Ovary (tissue), 9 donors: Measurements from ENCODE around the gene ZMYND10. TPM values are rescaled to one million over a fixed set of nuclear protein-coding genes. Genes with fewer than 3 reads are reported as not detected.

Experiments
- DNase-seq, 5 donors: peaks; one replicate each; pipeline ENCODE4 v3.0.0-alpha.2; 2019 to 2020
- H3K27ac ChIP-seq, 2 donors: fragments of 200-600 bp; one replicate each; pipeline versions ENCODE4 v1.5.1 to v1.8.0; 2019 to 2022
- H3K27me3 ChIP-seq: fragments of 200-600 bp; one replicate; pipeline ENCODE4 v1.8.0; 2022
- H3K36me3 ChIP-seq: fragments of 200-600 bp; sonication (generic); one replicate; pipeline ENCODE4 v1.5.1; 2019
- H3K4me1 ChIP-seq: one replicate; pipeline ENCODE4 v1.8.1; 2013; ENCODE audit warnings: mild to moderate bottlenecking, moderate library complexity; ENCODE audit not compliant: insufficient read depth
- H3K4me3 ChIP-seq: fragments of 200-600 bp; sonication (generic); one replicate; pipeline ENCODE4 v1.5.1; 2017
- H3K9me3 ChIP-seq, 2 donors: fragments of 200-600 bp in 1 of 2; sonication (generic) in 1 of 2; one replicate each; pipeline versions ENCODE4 v1.5.1 to v1.8.1; 2013 to 2019; ENCODE audit warnings: mild to moderate bottlenecking in 1 of 2, moderate library complexity in 1 of 2
- CTCF ChIP-seq, 3 donors: fragments of 450-650 bp in 2 of 3; fragments of 200-600 bp in 1 of 3; IDR thresholded peaks; one replicate each; pipeline versions ENCODE4 v1.5.1 to v1.8.0; 2016 to 2022; ENCODE audit warnings: antibody characterized with exemption in 3 of 3, mild to moderate bottlenecking in 1 of 3
- EP300 ChIP-seq: sonication (generic); formaldehyde crosslinking; IDR thresholded peaks from one replicate; pipeline ENCODE4 v1.6.1; 2017; ENCODE audit warnings: antibody characterized with exemption
- POLR2A ChIP-seq: fragments of 450-650 bp; IDR thresholded peaks from one replicate; pipeline ENCODE4 v1.6.1; 2017; ENCODE audit warnings: antibody characterized with exemption, mild to moderate bottlenecking, moderate library complexity
- WGBS, 3 donors: extraction: QIAGEN DNeasy Blood & Tissue Kit in 1 of 3; methylation state at CpG; one replicate each; pipeline versions ENCODE4 v1.1.5 to v1.1.7; 2013 to 2017; 5-methylcytosine and 5-hydroxymethylcytosine counted together
- intact Hi-C, 4 donors: fragments of 100-400 bp; cut with DNase I; formaldehyde crosslinking; loops; one replicate each; pipeline versions ENCODE4 v1.11.0 to v1.15.1; 2022 to 2023
- polyA plus RNA-seq, 2 donors: library from polyadenylated mRNA; stranded (reverse); fragments of 200-250 nt in 1 of 2; fragments of 350-450 nt in 1 of 2; fragmentation: Illumina TruSeq in 1 of 2; extraction: RNeasy Lipid Tissue Mini Kit (QIAGEN cat#74804) in 1 of 2; gene quantifications; one replicate each; pipeline ENCODE4 v1.2.3, GENCODE V29; 2013 to 2014
- total RNA-seq, 7 donors: library from RNA; depleted of rRNA in 2 of 7; stranded (reverse); fragments of >200 nt in 2 of 7; fragmentation: NEBNext Ultra II Directional in 3 of 7; extraction: Animal tissue kit (Norgen Biotek cat#: 25700) in 3 of 7; gene quantifications; one replicate each; pipeline versions ENCODE4 v1.1.0 to v1.2.4, GENCODE V29; 2016 to 2023
- donor health status: DM: no; HTN: no; CAD: no; lungs with moderate emphysema.
- donor health status: DM: no; HTN: no; CAD: no.
- donor health status: Bipolar disorder and iron deficiency.
- donor health status: DM: yes; HTN: yes; CAD: no.
- donor health status: DM: no; HTN: no; CAD: no.
- donor health status: DM: yes; HTN: yes; CAD: no.

ZMYND10 gene
- total and polyA plus RNA-seq, 9 donors = 0.50 to 75.1 (median 3.0) TPM

GRCh38 chr3:50355829-50356552 is 10.5 kb upstream of the ZMYND10 start:
- no peak overlapping the region for H3K27ac ChIP-seq
- H3K9me3 ChIP-seq = no peaks in the 10 kb centered on the region
- H3K27me3 ChIP-seq = no peaks in the 10 kb centered on the region
- WGBS, 3 donors = 39 to 50% (median 47%) methylated on average over 5 of the region's 5 CpGs
- TF ChIP-seq EP300 (no peak), CTCF (IDR thresholded peaks at IDR 0.05) (no peak), POLR2A (no peak)
- no peaks in the 10 kb centered on the region for H3K36me3 ChIP-seq
- intact Hi-C loops = loop anchor here in 1 of 4 donors (10.0 kb wide), 1 partner anchor 249 kb away; no protein-coding TSS in a partner anchor
- DNase-seq = no peak
- H3K4me1 ChIP-seq = peaks cover 25% of the 10 kb centered on the region
- peak overlapping the region; percentile 98 for H3K4me3 ChIP-seq

- peaks cover 26% of the 10 kb centered on the region for H3K4me1 ChIP-seq
Measured at GRCh38 chr3:50354850-50355249, 9.3 kb upstream of the ZMYND10 start.

GRCh38 chr3:50354186-50354764 is 8.7 kb upstream of the ZMYND10 start:
- no peaks in the 10 kb centered on the region for H3K9me3 ChIP-seq
- H3K4me3 ChIP-seq = no peak overlapping the region
- intact Hi-C loops = loop anchor here in 2 of 4 donors (5.0 to 10.0 kb wide), 2 partner anchors 251 to 253 kb away; no protein-coding TSS in a partner anchor
- no peaks in the 10 kb centered on the region for H3K27me3 ChIP-seq
- DNase-seq = no peak
- TF ChIP-seq CTCF (IDR thresholded peaks at IDR 0.05) (no peak), POLR2A (no peak), EP300 (no peak)
- H3K27ac ChIP-seq = no peak overlapping the region
- H3K4me1 ChIP-seq = peaks cover 29% of the 10 kb centered on the region
- 66 to 73% (median 67%) methylated on average over 5 of the region's 5 CpGs for WGBS, 3 donors
- no peaks in the 10 kb centered on the region for H3K36me3 ChIP-seq

More at GRCh38 chr3:50354850-50355249, 9.3 kb upstream of the ZMYND10 start:
- intact Hi-C loops = loop anchor here in 2 of 4 donors (5.0 to 10.0 kb wide), 2 partner anchors 250 to 252 kb away; no protein-coding TSS in a partner anchor
- TF ChIP-seq POLR2A (no peak), EP300 (no peak), CTCF (IDR thresholded peaks at IDR 0.05) (no peak)
- H3K36me3 ChIP-seq = no peaks in the 10 kb centered on the region
- WGBS, 3 donors = 77 to 83% (median 77%) methylated on average over 5 to 7 of the region's 7 CpGs
- DNase-seq = no peak
- no peak overlapping the region for H3K4me3 ChIP-seq
- no peaks in the 10 kb centered on the region for H3K9me3 ChIP-seq
- no peaks in the 10 kb centered on the region for H3K27me3 ChIP-seq
- no peak overlapping the region for H3K27ac ChIP-seq

GRCh38 chr3:50353245-50354004 is 7.9 kb upstream of the ZMYND10 start:
- H3K27ac ChIP-seq = no peak overlapping the region
- no peak for DNase-seq
- intact Hi-C loops = loop anchor here in 2 of 4 donors (5.0 to 10.0 kb wide), 2 partner anchors 251 to 254 kb away; no protein-coding TSS in a partner anchor
- no peaks in the 10 kb centered on the region for H3K27me3 ChIP-seq
- TF ChIP-seq EP300 = no peak
- no peak for TF ChIP-seq POLR2A
- no peak for TF ChIP-seq CTCF (IDR thresholded peaks at IDR 0.05)
- H3K36me3 ChIP-seq = no peaks in the 10 kb centered on the region
- peaks cover 27% of the 10 kb centered on the region for H3K4me1 ChIP-seq
- H3K4me3 ChIP-seq = no peak overlapping the region
- H3K9me3 ChIP-seq = no peaks in the 10 kb centered on the region
- 68 to 77% (median 73%) methylated on average over 12 of the region's 12 CpGs for WGBS, 3 donors
